HCT116 (cell line): ENCODE data around the gene FAM13C.

Experiments
- FOSL1 ChIP-seq: IDR thresholded peaks from 2 replicates; pipeline ENCODE4 v1.6.1; 2012; ENCODE audit warnings: low read depth
- POLR2AphosphoS5 ChIP-seq: IDR thresholded peaks from 2 replicates; pipeline ENCODE4 v1.6.1; 2011; ENCODE audit warnings: mild to moderate bottlenecking, low read depth, low read length, moderate library complexity
- REST ChIP-seq: IDR thresholded peaks from 2 replicates; pipeline ENCODE4 v1.6.1; 2012; ENCODE audit warnings: low read depth
- YY1 ChIP-seq: IDR thresholded peaks from 2 replicates; pipeline ENCODE4 v1.6.1; 2011; ENCODE audit warnings: low read length, low read depth, moderate library complexity, mild to moderate bottlenecking; ENCODE audit not compliant: insufficient replicate concordance; ENCODE audit errors: extremely low read depth
- ZNF274 ChIP-seq: fragments of 200-500 bp; sonication (Bioruptor generic); IDR thresholded peaks from 2 replicates; pipeline ENCODE4 v1.6.1; 2014; ENCODE audit warnings: mild to moderate bottlenecking, low read depth, low read length, inconsistent platforms
- TF ChIP-seq, protein P1 (sequence below), 3 experiments: fragments of 200-600 bp in 1 of 3; sonication (generic) in 1 of 3; IDR thresholded peaks in 2 of 3; conservative IDR thresholded peaks in 1 of 3; 2 replicates each; pipeline ENCODE4 v1.5.1; 2012 to 2017; ENCODE audit warnings: low read depth in 2 of 3, low read length in 2 of 3, antibody characterized with exemption in 1 of 3, borderline replicate concordance in 1 of 3, control low read depth in 1 of 3, mild to moderate bottlenecking in 1 of 3, mixed read lengths in 1 of 3, mixed run types in 1 of 3, moderate library complexity in 1 of 3; ENCODE audit not compliant: insufficient read depth in 1 of 3

DNA sequence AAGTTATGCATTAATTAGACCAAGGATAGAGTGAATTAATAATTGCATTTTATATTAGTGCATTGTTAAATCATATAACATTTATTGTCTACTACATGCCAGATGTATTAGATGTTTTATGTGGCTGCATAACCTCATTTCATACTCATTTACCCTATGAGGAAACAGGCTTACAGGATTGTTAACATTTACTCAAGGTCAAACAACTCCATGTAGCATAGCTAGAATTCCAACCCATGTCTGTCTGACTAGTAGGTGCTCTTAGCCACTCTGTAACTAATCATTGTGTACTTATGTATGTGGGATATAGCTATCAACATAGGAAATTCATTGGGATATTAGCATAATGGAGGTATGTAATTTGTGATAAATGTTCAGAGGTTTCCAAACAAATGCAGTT is 139.6 kb downstream of the FAM13C start:
- TF ChIP-seq, protein P1, sequence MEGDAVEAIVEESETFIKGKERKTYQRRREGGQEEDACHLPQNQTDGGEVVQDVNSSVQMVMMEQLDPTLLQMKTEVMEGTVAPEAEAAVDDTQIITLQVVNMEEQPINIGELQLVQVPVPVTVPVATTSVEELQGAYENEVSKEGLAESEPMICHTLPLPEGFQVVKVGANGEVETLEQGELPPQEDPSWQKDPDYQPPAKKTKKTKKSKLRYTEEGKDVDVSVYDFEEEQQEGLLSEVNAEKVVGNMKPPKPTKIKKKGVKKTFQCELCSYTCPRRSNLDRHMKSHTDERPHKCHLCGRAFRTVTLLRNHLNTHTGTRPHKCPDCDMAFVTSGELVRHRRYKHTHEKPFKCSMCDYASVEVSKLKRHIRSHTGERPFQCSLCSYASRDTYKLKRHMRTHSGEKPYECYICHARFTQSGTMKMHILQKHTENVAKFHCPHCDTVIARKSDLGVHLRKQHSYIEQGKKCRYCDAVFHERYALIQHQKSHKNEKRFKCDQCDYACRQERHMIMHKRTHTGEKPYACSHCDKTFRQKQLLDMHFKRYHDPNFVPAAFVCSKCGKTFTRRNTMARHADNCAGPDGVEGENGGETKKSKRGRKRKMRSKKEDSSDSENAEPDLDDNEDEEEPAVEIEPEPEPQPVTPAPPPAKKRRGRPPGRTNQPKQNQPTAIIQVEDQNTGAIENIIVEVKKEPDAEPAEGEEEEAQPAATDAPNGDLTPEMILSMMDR (IDR thresholded peaks at IDR 0.05 in 2 of 3, conservative IDR thresholded peaks at IDR 0.05 in 1 of 3; ENCODE audit: borderline replicate concordance in 1 of 3, insufficient read depth in 1 of 3, low read depth in 2 of 3, low read length in 2 of 3), result no peak
- TF ChIP-seq ZNF274 (no peak), FOSL1 (no peak), REST (no peak), POLR2AphosphoS5 (no peak), YY1 (no peak)
